HG03520 (cell line): Measurements from ENCODE around the gene SYF2.
"Not testable (repeated sequence)": the region's sequence is repeated elsewhere in the genome, so short reads cannot be mapped to it uniquely, and the experiment has no call there.

Experiments
- ATAC-seq: cut with Tn5 transposase; IDR thresholded peaks from one replicate; pipeline ENCODE4 v1.9.1; 2021; ENCODE audit warnings: mild to moderate bottlenecking, moderate library complexity; ENCODE audit not compliant: unreplicated experiment

The SYF2 gene

GRCh38 chr1:25246600-25247023, 14.3 kb upstream of the SYF2 start:
- peak; percentile 6 for ATAC-seq

- ATAC-seq, result no peak
Measured at GRCh38 chr1:25245809-25246599, 13.7 kb upstream of the SYF2 start.

GRCh38 chr1:25245393-25245792, 13.1 kb upstream of the SYF2 start:
- ATAC-seq, result no peak

- no peak for ATAC-seq
Measured at GRCh38 chr1:25243907-25244306, 11.6 kb upstream of the SYF2 start.

GRCh38 chr1:25239681-25240541, 7.6 kb upstream of the SYF2 start:
- peak; percentile 58 for ATAC-seq

- ATAC-seq, result no peak
Measured at GRCh38 chr1:25238046-25238445, 5.7 kb upstream of the SYF2 start.

GRCh38 chr1:25236261-25236660, 4.0 kb upstream of the SYF2 start:
- ATAC-seq, result not testable (repeated sequence)

- ATAC-seq, result not testable (repeated sequence)
Measured at GRCh38 chr1:25235411-25235810, 3.1 kb upstream of the SYF2 start.

GRCh38 chr1:25232866-25233784, 823 bp upstream of the SYF2 start:
- ATAC-seq, result no peak

GRCh38 chr1:25223471-25223870, 8.8 kb downstream of the SYF2 start:
- ATAC-seq, result no peak

- no peak for ATAC-seq
Measured at GRCh38 chr1:25222606-25223005, 9.7 kb downstream of the SYF2 start.

- no peak for ATAC-seq
Measured at GRCh38 chr1:25220666-25221065, 11.6 kb downstream of the SYF2 start.

- no peak for ATAC-seq
Measured at GRCh38 chr1:25219661-25220251, 12.5 kb downstream of the SYF2 start.

- no peak for ATAC-seq
Measured at GRCh38 chr1:25217598-25218232, 14.6 kb downstream of the SYF2 start.

- no peak for ATAC-seq
Measured at GRCh38 chr1:25217015-25217414, 15.3 kb downstream of the SYF2 start.

GRCh38 chr1:25216123-25216522, 16.2 kb downstream of the SYF2 start:
- ATAC-seq, result no peak

- no peak for ATAC-seq
Measured at GRCh38 chr1:25212725-25213124, 19.6 kb downstream of the SYF2 start.

- no peak for ATAC-seq
Measured at GRCh38 chr1:25210728-25211127, 21.6 kb downstream of the SYF2 start.

GRCh38 chr1:25209516-25209915, 22.8 kb downstream of the SYF2 start:
- no peak for ATAC-seq
